ENCODE results near the gene UNC5A.

DNA sequence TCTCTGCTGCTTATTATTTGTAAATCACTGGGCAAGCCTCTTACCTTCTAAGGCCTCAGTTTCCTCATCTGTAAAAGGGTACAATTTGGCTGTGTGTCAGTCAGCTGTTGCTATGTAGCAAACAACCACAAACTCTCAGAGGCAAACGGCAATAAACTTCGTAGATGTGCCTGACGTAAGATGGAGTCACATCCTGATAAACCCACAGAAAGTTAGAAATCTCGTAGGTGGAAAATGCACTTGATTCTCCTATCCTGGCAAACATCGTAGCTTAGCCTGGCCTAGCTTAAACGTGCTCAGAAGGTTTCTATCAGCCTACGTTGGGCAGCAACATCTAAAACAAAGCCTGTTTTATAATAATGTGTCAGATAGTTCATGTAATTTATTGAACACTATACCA lies 35.0 kb upstream of the UNC5A start:
- TF ChIP-seq, protein P1, sequence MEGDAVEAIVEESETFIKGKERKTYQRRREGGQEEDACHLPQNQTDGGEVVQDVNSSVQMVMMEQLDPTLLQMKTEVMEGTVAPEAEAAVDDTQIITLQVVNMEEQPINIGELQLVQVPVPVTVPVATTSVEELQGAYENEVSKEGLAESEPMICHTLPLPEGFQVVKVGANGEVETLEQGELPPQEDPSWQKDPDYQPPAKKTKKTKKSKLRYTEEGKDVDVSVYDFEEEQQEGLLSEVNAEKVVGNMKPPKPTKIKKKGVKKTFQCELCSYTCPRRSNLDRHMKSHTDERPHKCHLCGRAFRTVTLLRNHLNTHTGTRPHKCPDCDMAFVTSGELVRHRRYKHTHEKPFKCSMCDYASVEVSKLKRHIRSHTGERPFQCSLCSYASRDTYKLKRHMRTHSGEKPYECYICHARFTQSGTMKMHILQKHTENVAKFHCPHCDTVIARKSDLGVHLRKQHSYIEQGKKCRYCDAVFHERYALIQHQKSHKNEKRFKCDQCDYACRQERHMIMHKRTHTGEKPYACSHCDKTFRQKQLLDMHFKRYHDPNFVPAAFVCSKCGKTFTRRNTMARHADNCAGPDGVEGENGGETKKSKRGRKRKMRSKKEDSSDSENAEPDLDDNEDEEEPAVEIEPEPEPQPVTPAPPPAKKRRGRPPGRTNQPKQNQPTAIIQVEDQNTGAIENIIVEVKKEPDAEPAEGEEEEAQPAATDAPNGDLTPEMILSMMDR (IDR thresholded peaks at IDR 0.05; ENCODE audit: insufficient read depth, low read length), result no peak
- no peak for TF ChIP-seq POLR2AphosphoS5 (IDR thresholded peaks at IDR 0.05; ENCODE audit: low read depth)
- TF ChIP-seq, protein P2, sequence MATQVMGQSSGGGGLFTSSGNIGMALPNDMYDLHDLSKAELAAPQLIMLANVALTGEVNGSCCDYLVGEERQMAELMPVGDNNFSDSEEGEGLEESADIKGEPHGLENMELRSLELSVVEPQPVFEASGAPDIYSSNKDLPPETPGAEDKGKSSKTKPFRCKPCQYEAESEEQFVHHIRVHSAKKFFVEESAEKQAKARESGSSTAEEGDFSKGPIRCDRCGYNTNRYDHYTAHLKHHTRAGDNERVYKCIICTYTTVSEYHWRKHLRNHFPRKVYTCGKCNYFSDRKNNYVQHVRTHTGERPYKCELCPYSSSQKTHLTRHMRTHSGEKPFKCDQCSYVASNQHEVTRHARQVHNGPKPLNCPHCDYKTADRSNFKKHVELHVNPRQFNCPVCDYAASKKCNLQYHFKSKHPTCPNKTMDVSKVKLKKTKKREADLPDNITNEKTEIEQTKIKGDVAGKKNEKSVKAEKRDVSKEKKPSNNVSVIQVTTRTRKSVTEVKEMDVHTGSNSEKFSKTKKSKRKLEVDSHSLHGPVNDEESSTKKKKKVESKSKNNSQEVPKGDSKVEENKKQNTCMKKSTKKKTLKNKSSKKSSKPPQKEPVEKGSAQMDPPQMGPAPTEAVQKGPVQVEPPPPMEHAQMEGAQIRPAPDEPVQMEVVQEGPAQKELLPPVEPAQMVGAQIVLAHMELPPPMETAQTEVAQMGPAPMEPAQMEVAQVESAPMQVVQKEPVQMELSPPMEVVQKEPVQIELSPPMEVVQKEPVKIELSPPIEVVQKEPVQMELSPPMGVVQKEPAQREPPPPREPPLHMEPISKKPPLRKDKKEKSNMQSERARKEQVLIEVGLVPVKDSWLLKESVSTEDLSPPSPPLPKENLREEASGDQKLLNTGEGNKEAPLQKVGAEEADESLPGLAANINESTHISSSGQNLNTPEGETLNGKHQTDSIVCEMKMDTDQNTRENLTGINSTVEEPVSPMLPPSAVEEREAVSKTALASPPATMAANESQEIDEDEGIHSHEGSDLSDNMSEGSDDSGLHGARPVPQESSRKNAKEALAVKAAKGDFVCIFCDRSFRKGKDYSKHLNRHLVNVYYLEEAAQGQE (IDR thresholded peaks at IDR 0.05; ENCODE audit: insufficient replicate concordance, low read depth), result no peak
